Measurements from ENCODE around the gene NISCH.
A peak's percentile ranks its signal among the peaks of the same experiment; 100 is the strongest.

NISCH gene

GRCh38 chr3:52444860-52445793 is 10.3 kb upstream of the NISCH start, which contains the start of gene SEMA3G:
Gene SEMA3G, minus strand, starts transcription at chr3:52445103. Its CDS starts 76 bp downstream, at chr3:52445027.
- no peak within 1 kb of the TSS; the same call in 1 of the 2 replicates for H3K27ac ChIP-seq
- TF ChIP-seq, protein P1, sequence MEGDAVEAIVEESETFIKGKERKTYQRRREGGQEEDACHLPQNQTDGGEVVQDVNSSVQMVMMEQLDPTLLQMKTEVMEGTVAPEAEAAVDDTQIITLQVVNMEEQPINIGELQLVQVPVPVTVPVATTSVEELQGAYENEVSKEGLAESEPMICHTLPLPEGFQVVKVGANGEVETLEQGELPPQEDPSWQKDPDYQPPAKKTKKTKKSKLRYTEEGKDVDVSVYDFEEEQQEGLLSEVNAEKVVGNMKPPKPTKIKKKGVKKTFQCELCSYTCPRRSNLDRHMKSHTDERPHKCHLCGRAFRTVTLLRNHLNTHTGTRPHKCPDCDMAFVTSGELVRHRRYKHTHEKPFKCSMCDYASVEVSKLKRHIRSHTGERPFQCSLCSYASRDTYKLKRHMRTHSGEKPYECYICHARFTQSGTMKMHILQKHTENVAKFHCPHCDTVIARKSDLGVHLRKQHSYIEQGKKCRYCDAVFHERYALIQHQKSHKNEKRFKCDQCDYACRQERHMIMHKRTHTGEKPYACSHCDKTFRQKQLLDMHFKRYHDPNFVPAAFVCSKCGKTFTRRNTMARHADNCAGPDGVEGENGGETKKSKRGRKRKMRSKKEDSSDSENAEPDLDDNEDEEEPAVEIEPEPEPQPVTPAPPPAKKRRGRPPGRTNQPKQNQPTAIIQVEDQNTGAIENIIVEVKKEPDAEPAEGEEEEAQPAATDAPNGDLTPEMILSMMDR (conservative IDR thresholded peaks at IDR 0.05) = no peak

- TF ChIP-seq, protein P1 (conservative IDR thresholded peaks at IDR 0.05) = no peak
- H3K27ac ChIP-seq = peak overlapping the region; percentile 72; the same call in 1 of the 2 replicates
Observed at GRCh38 chr3:52446042-52446441, 9.4 kb upstream of the NISCH start.

GRCh38 chr3:52446631-52447511 is 8.5 kb upstream of the NISCH start:
- peak overlapping the region; percentile 72; the same call in 1 of the 2 replicates for H3K27ac ChIP-seq
- TF ChIP-seq, protein P1 (conservative IDR thresholded peaks at IDR 0.05) = peak; percentile 99

DNA sequence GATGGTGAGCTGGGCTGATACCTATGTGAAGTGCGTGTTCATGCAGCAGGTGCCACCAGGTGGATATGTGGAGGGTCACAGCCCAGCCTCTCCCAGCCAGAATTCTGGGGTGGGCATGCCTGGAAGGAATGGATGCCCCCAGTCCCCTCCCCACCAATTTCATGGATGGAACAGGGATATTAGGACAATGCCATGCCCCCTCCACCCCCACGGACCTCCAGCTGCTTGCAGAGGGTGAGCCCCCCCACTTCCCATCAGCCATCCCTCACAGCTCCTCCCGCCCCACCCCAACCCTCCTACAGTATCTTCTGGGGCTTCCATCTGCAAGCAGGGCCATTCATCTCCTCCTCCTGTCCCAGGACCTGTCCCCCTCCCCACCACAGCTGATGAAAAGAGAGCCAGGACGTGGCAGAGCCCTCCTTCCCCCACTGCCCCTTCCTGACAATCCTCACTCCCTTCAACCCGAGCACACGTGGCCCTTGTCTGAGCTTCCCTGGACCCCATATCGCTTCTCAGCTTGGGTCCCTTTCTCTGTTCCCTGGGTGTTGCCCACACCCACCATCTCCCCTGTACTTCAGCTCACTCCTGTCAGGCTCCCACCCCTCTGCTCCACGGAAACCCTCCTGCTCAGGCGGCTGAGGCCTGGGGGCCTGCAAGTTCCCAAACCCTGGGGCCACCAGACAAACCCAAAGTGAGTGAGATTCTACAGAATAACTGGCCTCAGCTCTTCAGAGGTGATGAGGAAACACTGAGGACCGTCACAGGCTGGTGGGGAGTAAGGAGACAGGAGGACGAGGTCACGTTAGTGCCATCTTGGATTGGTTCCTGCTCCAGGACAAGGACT is 7.7 kb upstream of the NISCH start:
- TF ChIP-seq, protein P1 (conservative IDR thresholded peaks at IDR 0.05) = no peak
- peak overlapping the region; percentile 72 for H3K27ac ChIP-seq

- peak overlapping the region; percentile 72 for H3K27ac ChIP-seq
- TF ChIP-seq, protein P1 (conservative IDR thresholded peaks at IDR 0.05) = no peak
Observed at GRCh38 chr3:52450489-52451236, 4.7 kb upstream of the NISCH start.

GRCh38 chr3:52451237-52452083 is 3.9 kb upstream of the NISCH start:
- peak overlapping the region; percentile 72; the same call in 1 of the 2 replicates for H3K27ac ChIP-seq

More at GRCh38 chr3:52451237-52452083, 3.9 kb upstream of the NISCH start:
- TF ChIP-seq, protein P1 (conservative IDR thresholded peaks at IDR 0.05) = no peak

Data from VCaP (cell line).